ENCODE data around the gene DNAI1. TPM values are rescaled to one million over a fixed set of nuclear protein-coding genes. Genes with fewer than 3 reads are reported as not detected.
A peak's percentile ranks its signal among the peaks of the same experiment; 100 is the strongest.

DNAI1 gene
- total RNA-seq, 1 donor from 2014 or later = not detected

GRCh38 chr9:34454571-34455065, 4.0 kb upstream of the DNAI1 start:
- no peak for TF ChIP-seq CTCF (IDR thresholded peaks at IDR 0.05; ENCODE audit: insufficient read depth, low read length, severe bottlenecking)
- DNase-seq (ENCODE audit: low read depth) (peak; percentile 82), FAIRE-seq (no peak)
- no peak overlapping the region for H3K4me3 ChIP-seq (ENCODE audit: low read depth, low read length)
- no peaks in the 10 kb centered on the region for H3K27me3 ChIP-seq (ENCODE audit: control insufficient read depth, insufficient read depth, low read length)
- no peaks in the 10 kb centered on the region for H3K36me3 ChIP-seq (ENCODE audit: control insufficient read depth, insufficient read depth, low read length)

- TF ChIP-seq CTCF (IDR thresholded peaks at IDR 0.05; ENCODE audit: insufficient read depth, low read length, severe bottlenecking) = no peak
- Histone ChIP-seq H3K36me3 (ENCODE audit: control insufficient read depth, insufficient read depth, low read length) (no peaks in the 10 kb centered on the region), H3K27me3 (ENCODE audit: control insufficient read depth, insufficient read depth, low read length) (no peaks in the 10 kb centered on the region), H3K4me3 (ENCODE audit: low read depth, low read length) (no peak overlapping the region)
- DNase-seq (ENCODE audit: low read depth) (no peak), FAIRE-seq (no peak)
Measured at GRCh38 chr9:34456151-34456550, 2.5 kb upstream of the DNAI1 start.

GRCh38 chr9:34456746-34457145, 1.9 kb upstream of the DNAI1 start:
- DNase-seq (ENCODE audit: low read depth) = no peak
- no peak for TF ChIP-seq CTCF (IDR thresholded peaks at IDR 0.05; ENCODE audit: insufficient read depth, low read length, severe bottlenecking)
- Histone ChIP-seq H3K4me3 (ENCODE audit: low read depth, low read length) (peak overlapping the region; percentile 72), H3K36me3 (ENCODE audit: control insufficient read depth, insufficient read depth, low read length) (no peaks in the 10 kb centered on the region), H3K27me3 (ENCODE audit: control insufficient read depth, insufficient read depth, low read length) (no peaks in the 10 kb centered on the region)
- FAIRE-seq = no peak

GRCh38 chr9:34457266-34458012, 1.2 kb upstream of the DNAI1 start:
- no peak for FAIRE-seq
- H3K36me3 ChIP-seq (ENCODE audit: control insufficient read depth, insufficient read depth, low read length) = no peaks in the 10 kb centered on the region
- H3K27me3 ChIP-seq (ENCODE audit: control insufficient read depth, insufficient read depth, low read length) = no peaks in the 10 kb centered on the region
- TF ChIP-seq CTCF (IDR thresholded peaks at IDR 0.05; ENCODE audit: insufficient read depth, low read length, severe bottlenecking) = no peak
- peak overlapping the region; percentile 72 for H3K4me3 ChIP-seq (ENCODE audit: low read depth, low read length)
- DNase-seq (ENCODE audit: low read depth) = peak; percentile 64

GRCh38 chr9:34458959-34459340, 345 bp downstream of the DNAI1 start:
- Histone ChIP-seq H3K27me3 (ENCODE audit: control insufficient read depth, insufficient read depth, low read length) (no peaks in the 10 kb centered on the region), H3K36me3 (ENCODE audit: control insufficient read depth, insufficient read depth, low read length) (no peaks in the 10 kb centered on the region), H3K4me3 (ENCODE audit: low read depth, low read length) (no peak overlapping the region)
- FAIRE-seq = no peak
- TF ChIP-seq CTCF (IDR thresholded peaks at IDR 0.05; ENCODE audit: insufficient read depth, low read length, severe bottlenecking) = no peak
- DNase-seq (ENCODE audit: low read depth) = no peak

GRCh38 chr9:34459356-34459755, 751 bp downstream of the DNAI1 start:
- no peak for TF ChIP-seq CTCF (IDR thresholded peaks at IDR 0.05; ENCODE audit: insufficient read depth, low read length, severe bottlenecking)
- Histone ChIP-seq H3K4me3 (ENCODE audit: low read depth, low read length) (no peak overlapping the region), H3K36me3 (ENCODE audit: control insufficient read depth, insufficient read depth, low read length) (no peaks in the 10 kb centered on the region), H3K27me3 (ENCODE audit: control insufficient read depth, insufficient read depth, low read length) (no peaks in the 10 kb centered on the region)
- DNase-seq (ENCODE audit: low read depth) = no peak
- FAIRE-seq = no peak

All from bronchial epithelial cell (primary cell).